HEK293T (cell line): ENCODE data around the gene CTNNAL1.

ENCODE experiments used
- BHLHE40 ChIP-seq: fragments of 450-650 bp; IDR thresholded peaks from 2 replicates; pipeline ENCODE4 v1.6.1; 2016; ENCODE audit warnings: mild to moderate bottlenecking, moderate library complexity, borderline replicate concordance
- FOXA1 ChIP-seq: fragments of 450-650 bp; IDR thresholded peaks from 2 replicates; pipeline ENCODE4 v1.6.1; 2016; ENCODE audit warnings: mild to moderate bottlenecking
- HDGF ChIP-seq: fragments of 450-650 bp; IDR thresholded peaks from 2 replicates; pipeline ENCODE4 v1.6.1; 2017; ENCODE audit warnings: antibody characterized with exemption, borderline replicate concordance

GRCh38 chr9:109014608-109015280 is 1.4 kb upstream of the CTNNAL1 start:
- TF ChIP-seq FOXA1 (no peak), BHLHE40 (no peak), HDGF (no peak)
